Caco-2 (cell line): ENCODE data around the gene URM1. TPM values are rescaled to one million over a fixed set of nuclear protein-coding genes. Genes with fewer than 3 reads are reported as not detected.

Experiments
- BruUV-seq: library from RNA; stranded (reverse); fragments of 400-500 nt; replicated peaks from 2 replicates; lab custom pipeline; 2021; lab: Mats Ljungman, UMichigan
- CTCF ChIA-PET: fragments of 300-600 bp; sonication (Branson Sonifier 250); formaldehyde crosslinking; loops from one replicate; lab custom pipeline; 2022; ENCODE audit warnings: antibody characterized with exemption; lab: Charles Lee
- POLR2A ChIA-PET: fragments of 300-600 bp; sonication (Branson Sonifier 250); formaldehyde crosslinking; loops from one replicate; lab custom pipeline; 2022; ENCODE audit warnings: antibody characterized with exemption; lab: Charles Lee
- DNase-seq, 2 experiments: peaks; one replicate each; pipeline versions ENCODE4 v3.0.0 to v3.0.0-alpha.2; 2020 to 2022
- H3K27me3 ChIP-seq: replicated peaks from 2 replicates; pipeline ENCODE4 v1.6.0; 2011; ENCODE audit warnings: low read length; ENCODE audit not compliant: control insufficient read depth, insufficient read depth
- H3K36me3 ChIP-seq: 2 replicates; pipeline ENCODE4 v1.5.1; 2011; ENCODE audit warnings: low read length; ENCODE audit not compliant: control insufficient read depth, insufficient read depth
- H3K4me1 ChIP-seq: fragments of 250-450 bp; sonication (Bioruptor Pico); 2 replicates; pipeline ENCODE4 v1.5.1; 2020; ENCODE audit warnings: mild to moderate bottlenecking
- H3K4me3 ChIP-seq: 2 replicates; pipeline ENCODE4 v1.5.1; 2011; ENCODE audit warnings: low read depth, mild to moderate bottlenecking, control low read depth, low read length
- H3K9me3 ChIP-seq: fragments of 250-450 bp; sonication (Bioruptor Pico); 2 replicates; pipeline ENCODE4 v1.5.1; 2020; ENCODE audit warnings: mild to moderate bottlenecking, moderate library complexity
- H3K27ac Mint-ChIP-seq: one replicate; pipeline ENCODE4 v1.8.0; 2022; ENCODE audit warnings: mixed read lengths; ENCODE audit not compliant: unreplicated experiment
- H3K27me3 Mint-ChIP-seq: one replicate; pipeline ENCODE4 v1.8.0; 2022; ENCODE audit warnings: mixed read lengths; ENCODE audit not compliant: insufficient read depth, unreplicated experiment
- H3K36me3 Mint-ChIP-seq: one replicate; pipeline ENCODE4 v1.8.0; 2022; ENCODE audit warnings: mild to moderate bottlenecking, mixed read lengths; ENCODE audit not compliant: insufficient read depth, unreplicated experiment
- H3K4me1 Mint-ChIP-seq: one replicate; pipeline ENCODE4 v1.8.0; 2022; ENCODE audit warnings: low read depth, mixed read lengths; ENCODE audit not compliant: unreplicated experiment
- H3K4me3 Mint-ChIP-seq: one replicate; pipeline ENCODE4 v1.8.0; 2022; ENCODE audit warnings: mild to moderate bottlenecking, moderate library complexity, mixed read lengths; ENCODE audit not compliant: unreplicated experiment
- H3K9me3 Mint-ChIP-seq: one replicate; pipeline ENCODE4 v1.8.0; 2022; ENCODE audit warnings: mixed read lengths; ENCODE audit not compliant: unreplicated experiment
- CTCF ChIP-seq, 2 experiments: fragments of 200-600 bp in 1 of 2; IDR thresholded peaks; 1 replicate in 1 of 2; 2 replicates in 1 of 2; pipeline versions ENCODE4 v1.5.1 to v1.8.0; 2011 to 2022; ENCODE audit warnings: antibody characterized with exemption in 1 of 2, control low read depth in 1 of 2, inconsistent platforms in 1 of 2, low read depth in 1 of 2, low read length in 1 of 2, mild to moderate bottlenecking in 1 of 2, moderate library complexity in 1 of 2; ENCODE audit not compliant: insufficient read depth in 1 of 2, severe bottlenecking in 1 of 2, unreplicated experiment in 1 of 2
- intact Hi-C: fragments of 100-400 bp; cut with micrococcal nuclease; formaldehyde crosslinking; loops from one replicate; pipeline ENCODE4 v1.10.0; 2022; ENCODE audit not compliant: unreplicated experiment
- total RNA-seq: library from RNA; stranded (reverse); gene quantifications from 2 replicates; pipeline ENCODE4 v1.2.3, GENCODE V29; 2022

The URM1 gene
- total RNA-seq, 1 experiment from 2014 or later, result 55.9 TPM

GRCh38 chr9:128375865-128376264 lies 4.7 kb downstream of the URM1 start:
- Histone ChIP-seq H3K27me3 (no peaks in the 10 kb centered on the region), H3K4me3 (no peak overlapping the region), H3K36me3 (peaks cover 2% of the 10 kb centered on the region; the same call in 1 of the 2 replicates), H3K4me1 (peaks cover 7% of the 10 kb centered on the region; the same call in 1 of the 2 replicates), H3K9me3 (no peaks in the 10 kb centered on the region)
- DNase-seq, result no peak
- no peak for TF ChIP-seq CTCF (IDR thresholded peaks at IDR 0.05; ENCODE audit: insufficient read depth in 1 of 2, low read depth in 1 of 2, low read length in 1 of 2, severe bottlenecking in 1 of 2, unreplicated experiment in 1 of 2)
- intact Hi-C loops, result loop anchor here (10.0 kb wide), 1 partner anchor 129 kb away; the partner anchor contains the start of gene GLE1
- BruUV-seq, result no TSS peak
- Mint-ChIP-seq H3K9me3 (no peaks in the 10 kb centered on the region), H3K36me3 (peaks cover 19% of the 10 kb centered on the region), H3K4me1 (peaks cover 7% of the 10 kb centered on the region), H3K4me3 (no peak overlapping the region), H3K27ac (no peak overlapping the region), H3K27me3 (no peaks in the 10 kb centered on the region)
- POLR2A ChIA-PET, result no interaction called here
- CTCF ChIA-PET, result no interaction called here

GRCh38 chr9:128382261-128382660 lies 11.1 kb downstream of the URM1 start:
- Histone ChIP-seq H3K9me3 (no peaks in the 10 kb centered on the region), H3K36me3 (no peaks in the 10 kb centered on the region), H3K4me3 (no peak overlapping the region), H3K4me1 (no peaks in the 10 kb centered on the region), H3K27me3 (no peaks in the 10 kb centered on the region)
- DNase-seq, result no peak
- Mint-ChIP-seq H3K27ac (no peak overlapping the region), H3K4me3 (no peak overlapping the region), H3K4me1 (no peaks in the 10 kb centered on the region), H3K27me3 (no peaks in the 10 kb centered on the region), H3K9me3 (no peaks in the 10 kb centered on the region), H3K36me3 (peaks cover 22% of the 10 kb centered on the region)
- no peak for TF ChIP-seq CTCF (IDR thresholded peaks at IDR 0.05; ENCODE audit: insufficient read depth in 1 of 2, low read depth in 1 of 2, low read length in 1 of 2, severe bottlenecking in 1 of 2, unreplicated experiment in 1 of 2)
- intact Hi-C loops, result no loop called here
- ChIA-PET CTCF (interaction anchor here (0.9 kb wide), 1 partner anchor 20 kb away, joined by 3 read pairs; no protein-coding TSS in a partner anchor), POLR2A (no interaction called here)
- BruUV-seq, result no TSS peak

- H3K27ac Mint-ChIP-seq, result no peak overlapping the region
These were observed 12.0 kb downstream of the URM1 start for GRCh38 chr9:128383007-128383753.

More at GRCh38 chr9:128383007-128383753, 12.0 kb downstream of the URM1 start:
- Histone ChIP-seq H3K9me3 (no peaks in the 10 kb centered on the region), H3K27me3 (no peaks in the 10 kb centered on the region), H3K4me3 (no peak overlapping the region), H3K36me3 (no peaks in the 10 kb centered on the region), H3K4me1 (no peaks in the 10 kb centered on the region)
- intact Hi-C loops, result no loop called here
- H3K4me3 Mint-ChIP-seq, result no peak overlapping the region
- H3K36me3 Mint-ChIP-seq, result peaks cover 16% of the 10 kb centered on the region
- DNase-seq, result no peak
- no TSS peak for BruUV-seq
- no peaks in the 10 kb centered on the region for H3K27me3 Mint-ChIP-seq
- H3K9me3 Mint-ChIP-seq, result no peaks in the 10 kb centered on the region
- ChIA-PET CTCF (interaction anchor here (0.9 kb wide), 1 partner anchor 21 kb away, joined by 3 read pairs; no protein-coding TSS in a partner anchor), POLR2A (no interaction called here)
- no peaks in the 10 kb centered on the region for H3K4me1 Mint-ChIP-seq
- TF ChIP-seq CTCF (IDR thresholded peaks at IDR 0.05; ENCODE audit: insufficient read depth in 1 of 2, low read depth in 1 of 2, low read length in 1 of 2, severe bottlenecking in 1 of 2, unreplicated experiment in 1 of 2), result no peak
